Esophagus (tissue), 2 donors: ENCODE data around the gene FLNB. TPM values are rescaled to one million over a fixed set of nuclear protein-coding genes. Genes with fewer than 3 reads are reported as not detected.

ENCODE experiments used
- H3K27ac ChIP-seq, 2 donors: one replicate each; pipeline ENCODE4 v1.5.1; 2013; ENCODE audit warnings: low read depth in 2 of 2, mild to moderate bottlenecking in 2 of 2, inconsistent platforms in 1 of 2, low read length in 1 of 2, moderate library complexity in 1 of 2
- H3K27me3 ChIP-seq, 2 donors: one replicate each; pipeline ENCODE4 v1.6.1; 2013; ENCODE audit warnings: low read length in 2 of 2, control low read depth in 1 of 2, mild to moderate bottlenecking in 1 of 2; ENCODE audit not compliant: insufficient read depth in 2 of 2, control insufficient read depth in 1 of 2
- H3K36me3 ChIP-seq, 2 donors: one replicate each; pipeline ENCODE4 v1.6.1; 2013; ENCODE audit warnings: low read length in 1 of 2; ENCODE audit not compliant: control insufficient read depth in 2 of 2, insufficient read depth in 2 of 2
- H3K4me1 ChIP-seq, 2 donors: one replicate each; pipeline ENCODE4 v1.6.1; 2013; ENCODE audit warnings: low read length in 1 of 2; ENCODE audit not compliant: control insufficient read depth in 2 of 2, insufficient read depth in 2 of 2
- H3K4me3 ChIP-seq, 2 donors: one replicate each; pipeline ENCODE4 v1.5.1; 2013; ENCODE audit warnings: low read length in 2 of 2, mild to moderate bottlenecking in 2 of 2, low read depth in 1 of 2, moderate library complexity in 1 of 2
- H3K9me3 ChIP-seq, 2 donors: one replicate each; pipeline ENCODE4 v1.6.1; 2013; ENCODE audit warnings: mild to moderate bottlenecking in 2 of 2, low read depth in 1 of 2, low read length in 1 of 2, moderate library complexity in 1 of 2; ENCODE audit not compliant: control insufficient read depth in 2 of 2, insufficient read depth in 1 of 2
- WGBS, 2 donors: extraction: QIAGEN DNeasy Blood & Tissue Kit; methylation state at CpG; one replicate each; pipeline ENCODE4 v1.1.7; 2013; 5-methylcytosine and 5-hydroxymethylcytosine counted together
- polyA plus RNA-seq, 2 donors: library from polyadenylated mRNA; stranded (reverse); fragments of 200-250 nt; gene quantifications; one replicate each; pipeline ENCODE4 v1.2.3, GENCODE V29; 2013
- donor health status: healthy with polysubstance abuse.
- donor health status: Bipolar disorder and iron deficiency.

FLNB gene
- polyA plus RNA-seq, 2 donors, result 50.8 to 52.5 TPM

DNA sequence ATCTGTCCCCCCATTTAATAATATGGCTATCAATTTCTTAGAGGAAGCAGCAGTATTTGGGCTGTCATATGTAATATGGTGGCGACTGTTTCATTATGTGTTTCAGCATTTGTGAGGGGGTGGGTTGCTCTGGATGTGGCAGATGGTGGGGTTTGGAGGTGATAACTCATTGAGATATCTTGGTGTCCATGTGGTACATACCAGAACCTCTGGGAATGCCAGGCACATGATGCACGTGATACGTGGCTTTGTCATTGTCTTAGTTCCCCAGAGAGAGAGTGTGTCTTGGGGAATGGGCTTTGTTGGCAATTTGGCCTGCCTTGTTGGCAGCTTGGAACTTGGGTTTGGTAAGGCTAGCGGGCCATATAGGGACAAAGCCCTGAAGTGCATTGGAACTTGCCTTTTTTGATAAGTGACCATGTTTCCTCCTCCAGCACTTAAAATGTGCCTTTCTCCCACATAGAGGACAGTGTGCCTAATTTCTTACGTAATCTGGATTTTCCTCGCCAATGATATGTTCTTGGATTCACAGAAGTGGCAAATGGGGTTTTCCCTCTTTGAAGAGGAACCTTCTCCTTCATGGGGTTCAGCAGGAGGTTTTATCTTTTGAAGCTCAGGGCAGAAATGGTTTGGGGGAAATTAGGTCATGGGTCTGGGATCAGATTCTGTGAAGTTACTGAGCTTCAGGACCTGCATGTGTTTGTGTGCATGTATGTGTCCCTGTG is 123.0 kb downstream of the FLNB start:
- H3K36me3 ChIP-seq, result peaks cover 13 to 43% of the 10 kb centered on the region in 2 donors
- no peaks in the 10 kb centered on the region for H3K9me3 ChIP-seq
- H3K4me1 ChIP-seq, result no peaks in the 10 kb centered on the region
- no peak overlapping the region for H3K4me3 ChIP-seq
- H3K27ac ChIP-seq, result no peak overlapping the region
- 89 to 91% methylated on average over 6 of the region's 6 CpGs for WGBS, 2 donors
- H3K27me3 ChIP-seq, result no peaks in the 10 kb centered on the region

DNA sequence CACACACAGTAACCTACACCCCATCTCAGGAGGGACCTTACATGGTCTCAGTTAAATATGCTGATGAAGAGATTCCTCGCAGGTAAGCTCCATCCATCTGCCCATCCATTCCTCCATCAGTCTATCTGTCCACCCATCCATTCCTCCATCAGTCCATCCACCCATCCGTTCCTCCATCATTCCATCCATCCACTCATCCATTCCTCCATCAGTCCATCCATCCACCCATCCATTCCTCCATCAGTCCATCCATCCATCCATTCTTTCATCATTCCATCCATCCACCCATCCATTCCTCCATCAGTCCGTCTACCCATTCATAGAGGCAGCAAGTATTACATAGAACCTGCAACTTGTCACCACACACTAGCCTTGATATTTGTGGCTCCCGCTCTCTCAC is 124.6 kb downstream of the FLNB start:
- H3K4me1 ChIP-seq, result no peaks in the 10 kb centered on the region
- H3K36me3 ChIP-seq, result peaks cover 13 to 52% of the 10 kb centered on the region in 2 donors
- WGBS, 2 donors, result 94 to 99% methylated on average over 4 of the region's 4 CpGs
- no peaks in the 10 kb centered on the region for H3K9me3 ChIP-seq
- no peaks in the 10 kb centered on the region for H3K27me3 ChIP-seq
- no peak overlapping the region for H3K4me3 ChIP-seq
- no peak overlapping the region for H3K27ac ChIP-seq

DNA sequence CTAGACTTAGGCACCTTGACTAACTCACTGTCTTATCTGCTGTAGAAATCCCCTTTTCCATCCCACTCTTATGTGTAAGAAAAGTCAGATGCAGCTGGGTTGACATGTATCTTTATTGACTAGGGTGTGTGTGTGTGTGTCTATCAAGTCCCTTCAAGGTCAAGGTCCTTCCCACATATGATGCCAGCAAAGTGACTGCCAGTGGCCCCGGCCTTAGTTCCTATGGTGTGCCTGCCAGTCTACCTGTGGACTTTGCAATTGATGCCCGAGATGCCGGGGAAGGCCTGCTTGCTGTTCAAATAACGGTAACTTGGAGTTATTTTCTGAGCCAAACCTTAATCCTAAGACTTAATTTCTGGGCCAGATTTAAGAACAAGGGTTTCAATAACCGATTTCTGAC is 126.2 kb downstream of the FLNB start:
- Histone ChIP-seq H3K36me3 (peaks cover 19 to 51% of the 10 kb centered on the region in 2 donors), H3K9me3 (no peaks in the 10 kb centered on the region), H3K27me3 (no peaks in the 10 kb centered on the region), H3K4me1 (no peaks in the 10 kb centered on the region), H3K4me3 (no peak overlapping the region), H3K27ac (no peak overlapping the region)
- WGBS, 2 donors, result 79 to 91% methylated on average over 5 of the region's 5 CpGs

DNA sequence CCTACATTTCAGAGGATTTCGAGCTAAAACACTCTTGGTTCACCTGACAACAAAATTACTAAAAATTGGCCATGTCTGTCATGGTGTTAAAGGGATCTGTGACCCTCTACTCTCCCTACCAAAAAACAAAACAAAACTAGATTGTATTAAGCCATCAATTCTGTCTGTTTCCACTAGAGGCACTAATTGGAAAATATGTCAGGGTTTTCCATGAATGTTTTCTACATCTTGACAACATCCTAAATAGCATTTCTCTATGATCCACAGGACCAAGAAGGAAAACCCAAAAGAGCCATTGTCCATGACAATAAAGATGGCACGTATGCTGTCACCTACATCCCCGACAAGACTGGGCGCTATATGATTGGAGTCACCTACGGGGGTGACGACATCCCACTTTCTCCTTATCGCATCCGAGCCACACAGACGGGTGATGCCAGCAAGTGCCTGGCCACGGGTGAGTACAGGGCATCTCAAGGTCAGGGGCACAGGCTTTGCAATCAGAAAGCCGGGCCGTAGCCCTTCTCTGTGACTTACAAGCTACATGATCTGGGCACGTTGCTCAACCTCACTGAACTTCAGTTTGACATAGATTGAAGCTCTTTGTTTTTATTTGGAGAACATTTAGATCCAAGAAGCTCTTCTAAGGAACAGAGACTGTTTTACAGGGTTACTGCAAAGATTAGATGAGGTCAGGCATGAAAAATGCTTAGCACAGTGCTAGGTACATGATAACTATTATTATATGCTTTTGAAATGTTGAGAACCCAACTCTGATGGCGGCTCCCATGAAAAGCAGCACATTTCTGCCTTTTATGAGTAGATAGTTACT is 127.7 kb downstream of the FLNB start:
- WGBS, 2 donors, result 89 to 96% methylated on average over 14 of the region's 14 CpGs
- H3K27ac ChIP-seq, result no peak overlapping the region
- no peak overlapping the region for H3K4me3 ChIP-seq
- no peaks in the 10 kb centered on the region for H3K4me1 ChIP-seq
- no peaks in the 10 kb centered on the region for H3K27me3 ChIP-seq
- peaks cover 17 to 41% of the 10 kb centered on the region in 2 donors for H3K36me3 ChIP-seq
- no peaks in the 10 kb centered on the region for H3K9me3 ChIP-seq

DNA sequence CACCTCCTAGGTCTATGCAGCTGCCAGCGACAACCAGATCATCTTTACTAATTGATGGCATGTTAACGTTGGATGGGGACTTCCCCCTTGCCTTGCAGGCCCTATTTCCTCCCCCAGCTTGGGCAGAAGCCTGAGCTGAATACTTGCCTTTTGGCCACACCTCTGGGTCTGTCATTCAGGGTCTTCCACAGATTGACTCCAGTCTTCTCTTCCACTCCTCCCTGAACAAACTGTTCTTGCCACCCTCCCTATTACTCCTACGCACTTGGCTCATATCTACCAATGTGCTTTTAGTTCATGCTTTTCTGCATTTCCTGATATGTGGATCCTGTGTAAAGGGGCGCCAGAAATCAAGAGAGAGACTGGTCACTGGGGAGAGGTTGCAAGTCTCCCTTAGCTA is 129.1 kb downstream of the FLNB start:
- H3K4me3 ChIP-seq, result no peak overlapping the region
- no peaks in the 10 kb centered on the region for H3K27me3 ChIP-seq
- peaks cover 14 to 48% of the 10 kb centered on the region in 2 donors for H3K36me3 ChIP-seq
- no peak overlapping the region for H3K27ac ChIP-seq
- H3K9me3 ChIP-seq, result no peaks in the 10 kb centered on the region
- no peaks in the 10 kb centered on the region for H3K4me1 ChIP-seq
- WGBS, 2 donors, result 86% methylated on average over 4 of the region's 4 CpGs

DNA sequence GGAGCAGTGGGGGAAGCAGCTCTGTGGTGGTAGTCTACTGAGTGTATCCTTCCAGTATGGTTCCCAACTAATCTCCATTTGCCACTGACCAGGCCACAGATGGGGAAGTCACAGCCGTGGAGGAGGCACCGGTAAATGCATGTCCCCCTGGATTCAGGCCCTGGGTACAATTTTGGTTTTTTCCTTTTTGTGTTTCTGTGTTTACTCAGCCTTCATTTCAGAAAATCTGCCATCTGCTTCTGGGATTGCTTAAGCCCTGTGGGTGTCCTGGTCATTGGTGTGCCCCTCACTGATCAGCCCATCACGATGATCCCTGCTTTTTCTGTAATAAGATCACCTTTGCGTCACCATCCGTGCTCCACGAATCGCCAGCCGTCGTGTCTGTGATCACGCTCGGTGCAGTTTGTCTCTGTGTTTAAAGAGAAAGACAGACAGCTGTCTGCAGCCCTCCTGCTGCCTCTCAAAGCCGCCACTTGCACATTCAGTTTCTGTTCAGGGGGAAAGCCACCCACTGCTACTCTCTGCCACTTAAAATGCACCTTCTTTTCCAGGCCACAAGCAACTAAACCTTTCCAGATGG is 133.6 kb downstream of the FLNB start:
- no peaks in the 10 kb centered on the region for H3K9me3 ChIP-seq
- no peak overlapping the region for H3K4me3 ChIP-seq
- WGBS, 2 donors, result 92 to 93% methylated on average over 12 of the region's 12 CpGs
- H3K27ac ChIP-seq, result no peak overlapping the region
- peaks cover 19 to 49% of the 10 kb centered on the region in 2 donors for H3K36me3 ChIP-seq
- no peaks in the 10 kb centered on the region for H3K4me1 ChIP-seq
- H3K27me3 ChIP-seq, result no peaks in the 10 kb centered on the region

DNA sequence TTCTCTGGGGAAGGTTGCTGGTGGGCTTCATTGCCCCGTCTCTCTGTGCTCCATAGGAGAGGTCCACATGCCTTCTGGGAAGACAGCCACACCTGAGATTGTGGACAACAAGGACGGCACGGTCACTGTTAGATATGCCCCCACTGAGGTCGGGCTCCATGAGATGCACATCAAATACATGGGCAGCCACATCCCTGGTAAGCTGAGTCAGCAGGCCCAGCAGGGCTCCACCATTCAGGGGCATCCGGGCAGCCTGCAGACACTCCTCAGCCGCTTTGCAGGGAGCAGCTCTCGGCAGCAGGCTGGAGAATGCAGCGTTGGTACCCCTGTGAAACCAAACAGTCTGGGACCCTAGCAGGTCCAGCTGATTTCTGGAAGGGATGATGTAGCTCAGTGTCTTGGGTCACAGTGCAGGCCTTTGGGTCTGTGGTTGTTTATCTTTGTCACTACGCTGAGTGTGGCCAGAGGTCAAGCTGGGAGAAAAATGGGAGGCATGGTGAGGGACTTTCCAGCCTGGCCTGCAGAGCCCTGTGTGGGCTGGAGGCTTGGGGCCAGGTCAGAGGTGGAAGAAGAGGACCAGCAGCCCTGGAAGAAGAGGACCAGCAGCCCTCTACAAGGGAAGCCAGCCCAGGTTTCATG is 135.3 kb downstream of the FLNB start:
- H3K9me3 ChIP-seq, result no peaks in the 10 kb centered on the region
- no peaks in the 10 kb centered on the region for H3K4me1 ChIP-seq
- peaks cover 27 to 48% of the 10 kb centered on the region in 2 donors for H3K36me3 ChIP-seq
- H3K27ac ChIP-seq, result peak overlapping the region in 1 of 2 donors; percentile 7
- H3K4me3 ChIP-seq, result no peak overlapping the region
- H3K27me3 ChIP-seq, result no peaks in the 10 kb centered on the region
- 88% methylated on average over 9 of the region's 9 CpGs for WGBS, 2 donors

DNA sequence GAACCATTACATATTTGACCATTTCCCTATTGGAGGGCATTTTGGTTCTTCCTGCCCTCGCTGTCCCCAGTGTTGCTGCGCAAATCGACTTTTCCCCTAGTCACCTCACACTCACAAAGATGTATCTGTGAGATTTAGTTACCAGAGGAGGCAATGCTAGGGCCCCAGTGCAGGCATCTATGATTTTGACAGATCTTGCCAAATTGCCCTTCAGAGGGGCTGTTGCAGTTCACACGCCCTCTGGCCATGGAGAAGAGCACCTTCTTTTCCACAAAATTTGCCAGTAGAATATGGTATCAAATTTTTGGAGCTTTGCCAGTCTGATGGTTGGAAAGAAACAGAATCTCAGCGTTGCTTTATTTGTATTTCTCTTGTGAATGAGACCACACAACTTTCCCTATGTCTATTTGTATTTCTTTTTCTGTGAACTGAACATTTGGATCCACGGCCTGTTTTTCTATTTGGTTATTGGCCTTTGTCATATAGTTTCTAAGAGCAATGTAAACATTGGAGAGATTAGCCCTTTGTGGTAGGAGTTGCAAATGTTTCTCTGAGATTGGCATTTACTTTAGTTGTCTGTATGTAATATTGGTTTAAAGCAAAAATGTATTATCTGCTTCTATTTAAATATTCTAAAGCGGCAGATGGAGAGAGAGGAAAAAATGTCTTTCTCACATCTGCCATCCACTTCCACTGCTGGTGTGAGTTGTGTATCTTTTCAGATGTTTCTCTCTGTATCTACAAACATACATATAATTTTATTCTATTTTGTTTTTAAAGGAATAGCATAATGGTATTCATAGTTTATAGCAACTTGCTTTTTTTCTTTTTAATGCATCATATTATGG is 136.5 kb downstream of the FLNB start:
- Histone ChIP-seq H3K9me3 (no peaks in the 10 kb centered on the region), H3K4me3 (no peak overlapping the region), H3K27me3 (no peaks in the 10 kb centered on the region), H3K27ac (no peak overlapping the region), H3K4me1 (no peaks in the 10 kb centered on the region), H3K36me3 (peaks cover 25 to 52% of the 10 kb centered on the region in 2 donors)
- 73 to 84% methylated on average over 7 of the region's 7 CpGs for WGBS, 2 donors

DNA sequence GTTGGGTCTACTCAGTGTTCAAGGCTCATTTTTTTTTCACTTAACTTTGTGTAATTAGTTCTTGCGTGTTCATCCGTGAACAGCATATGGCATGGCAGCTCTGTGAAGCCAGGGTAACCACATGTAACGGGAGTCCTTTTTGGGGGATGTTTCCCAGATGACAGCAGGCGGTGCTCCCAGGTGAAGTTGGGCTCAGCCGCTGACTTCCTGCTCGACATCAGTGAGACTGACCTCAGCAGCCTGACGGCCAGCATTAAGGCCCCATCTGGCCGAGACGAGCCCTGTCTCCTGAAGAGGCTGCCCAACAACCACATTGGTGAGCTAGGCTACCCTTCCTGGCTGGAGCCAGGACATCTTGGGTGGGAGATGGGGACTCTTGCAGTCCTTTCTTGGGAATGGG is 139.8 kb downstream of the FLNB start:
- WGBS, 2 donors, result 93 to 97% methylated on average over 9 of the region's 9 CpGs
- Histone ChIP-seq H3K4me3 (no peak overlapping the region), H3K36me3 (peaks cover 21 to 50% of the 10 kb centered on the region in 2 donors), H3K27ac (no peak overlapping the region), H3K9me3 (no peaks in the 10 kb centered on the region), H3K27me3 (no peaks in the 10 kb centered on the region), H3K4me1 (no peaks in the 10 kb centered on the region)
